Measurements from ENCODE around the gene AGBL5. TPM values are rescaled to one million over a fixed set of nuclear protein-coding genes. Genes with fewer than 3 reads are reported as not detected.
A peak's percentile ranks its signal among the peaks of the same experiment; 100 is the strongest.

AGBL5 gene
- total and polyA plus RNA-seq, 9 of the 15 experiments (the other 6 are each of a cell fraction or from before 2014, with no cell fraction given): 3.3 to 52.7 (median 26.2) TPM

DNA sequence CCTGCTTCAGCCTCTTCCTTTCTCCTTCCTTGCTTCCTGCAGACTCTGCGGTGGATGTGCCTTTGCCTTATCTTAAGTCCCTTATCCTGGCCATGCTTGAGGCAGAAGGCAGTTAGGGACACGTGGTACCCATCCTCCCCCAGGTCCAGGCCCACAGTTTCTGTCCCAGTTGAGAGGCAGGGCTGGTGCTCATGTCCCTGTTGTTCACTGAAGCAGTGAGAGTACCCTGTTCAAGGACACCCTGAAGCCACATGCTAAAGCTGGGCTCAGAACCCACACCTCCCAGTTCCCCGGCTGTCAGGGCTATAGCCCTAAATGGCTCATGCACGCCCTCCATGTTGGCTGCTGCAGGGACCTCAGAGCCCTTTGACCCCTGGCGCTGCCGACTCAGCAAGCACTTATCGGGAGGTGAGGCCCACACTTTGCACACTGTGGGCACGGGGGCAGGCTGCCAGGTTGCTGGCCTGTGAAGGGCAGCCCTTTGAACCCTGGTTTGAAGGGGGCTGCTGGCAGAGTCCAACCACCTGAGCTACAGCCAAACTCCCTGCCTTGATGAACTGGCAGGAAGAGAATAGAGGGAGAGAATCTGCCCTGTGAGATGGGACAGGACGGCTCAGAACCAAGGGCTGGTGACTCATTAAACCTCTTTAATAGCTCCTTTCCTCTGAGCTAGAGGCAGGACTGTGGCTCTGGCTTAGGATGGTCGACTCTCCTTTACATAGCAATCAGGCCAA is 41.4 kb downstream of the AGBL5 start (continued):
- TF ChIP-seq TEAD4 (IDR thresholded peaks at IDR 0.05; ENCODE audit: low read length) (peak; percentile 62), TEAD4 (CRISPR knock-in tag; IDR thresholded peaks at IDR 0.05; ENCODE audit: borderline replicate concordance) (no peak), MTA3 (IDR thresholded peaks at IDR 0.05; ENCODE audit: borderline replicate concordance) (0 out of 2 replicates have a peak, but pooled peaks have one; percentile 66), ETV6 (IDR thresholded peaks at IDR 0.05; ENCODE audit: borderline replicate concordance in 1 of 2, low read depth in 2 of 2, low read length in 1 of 2) (peak; percentile 18 to 20; a peak in 2 of 4 replicates), ETV6 (CRISPR knock-in tag; IDR thresholded peaks at IDR 0.05; ENCODE audit: borderline replicate concordance) (no peak), NRF1 (conservative IDR thresholded peaks at IDR 0.05 in 1 of 2, IDR thresholded peaks at IDR 0.05 in 1 of 2) (peak; percentile 11 to 26; a peak in 1 of 4 replicates), FOXA1 (IDR thresholded peaks at IDR 0.05; ENCODE audit: borderline replicate concordance) (no peak), CBFA2T3 (IDR thresholded peaks at IDR 0.05) (peak; percentile 86), CBFA2T2 (conservative IDR thresholded peaks at IDR 0.05) (peak; percentile 73), CBX5 (IDR thresholded peaks at IDR 0.05; ENCODE audit: borderline replicate concordance, low read depth) (no peak), NR4A1 (CRISPR knock-in tag; IDR thresholded peaks at IDR 0.05) (peak; percentile 41; the same call in 1 of the 2 replicates), NR4A1 (tag; IDR thresholded peaks at IDR 0.05) (peak; percentile 88), GABPA (tag; conservative IDR thresholded peaks at IDR 0.05; ENCODE audit: low read depth) (peak; percentile 29; the same call in 1 of the 2 replicates), E2F3 (CRISPR knock-in tag; IDR thresholded peaks at IDR 0.05) (peak; percentile 56), CTBP1 (IDR thresholded peaks at IDR 0.05; ENCODE audit: borderline replicate concordance) (peak; percentile 98), TEAD1 (CRISPR knock-in tag; IDR thresholded peaks at IDR 0.05) (peak in 1 of 2 experiments; percentile 67; a peak in 1 of 4 replicates), L3MBTL2 (IDR thresholded peaks at IDR 0.05) (peak; percentile 96), BRD9 (IDR thresholded peaks at IDR 0.05; ENCODE audit: low read depth, partially characterized antibody) (peak; percentile 24), KAT7 (CRISPR knock-in tag; IDR thresholded peaks at IDR 0.05; ENCODE audit: borderline replicate concordance) (peak; percentile 63; the same call in 1 of the 2 replicates)
- TF ChIP-seq, protein P1, sequence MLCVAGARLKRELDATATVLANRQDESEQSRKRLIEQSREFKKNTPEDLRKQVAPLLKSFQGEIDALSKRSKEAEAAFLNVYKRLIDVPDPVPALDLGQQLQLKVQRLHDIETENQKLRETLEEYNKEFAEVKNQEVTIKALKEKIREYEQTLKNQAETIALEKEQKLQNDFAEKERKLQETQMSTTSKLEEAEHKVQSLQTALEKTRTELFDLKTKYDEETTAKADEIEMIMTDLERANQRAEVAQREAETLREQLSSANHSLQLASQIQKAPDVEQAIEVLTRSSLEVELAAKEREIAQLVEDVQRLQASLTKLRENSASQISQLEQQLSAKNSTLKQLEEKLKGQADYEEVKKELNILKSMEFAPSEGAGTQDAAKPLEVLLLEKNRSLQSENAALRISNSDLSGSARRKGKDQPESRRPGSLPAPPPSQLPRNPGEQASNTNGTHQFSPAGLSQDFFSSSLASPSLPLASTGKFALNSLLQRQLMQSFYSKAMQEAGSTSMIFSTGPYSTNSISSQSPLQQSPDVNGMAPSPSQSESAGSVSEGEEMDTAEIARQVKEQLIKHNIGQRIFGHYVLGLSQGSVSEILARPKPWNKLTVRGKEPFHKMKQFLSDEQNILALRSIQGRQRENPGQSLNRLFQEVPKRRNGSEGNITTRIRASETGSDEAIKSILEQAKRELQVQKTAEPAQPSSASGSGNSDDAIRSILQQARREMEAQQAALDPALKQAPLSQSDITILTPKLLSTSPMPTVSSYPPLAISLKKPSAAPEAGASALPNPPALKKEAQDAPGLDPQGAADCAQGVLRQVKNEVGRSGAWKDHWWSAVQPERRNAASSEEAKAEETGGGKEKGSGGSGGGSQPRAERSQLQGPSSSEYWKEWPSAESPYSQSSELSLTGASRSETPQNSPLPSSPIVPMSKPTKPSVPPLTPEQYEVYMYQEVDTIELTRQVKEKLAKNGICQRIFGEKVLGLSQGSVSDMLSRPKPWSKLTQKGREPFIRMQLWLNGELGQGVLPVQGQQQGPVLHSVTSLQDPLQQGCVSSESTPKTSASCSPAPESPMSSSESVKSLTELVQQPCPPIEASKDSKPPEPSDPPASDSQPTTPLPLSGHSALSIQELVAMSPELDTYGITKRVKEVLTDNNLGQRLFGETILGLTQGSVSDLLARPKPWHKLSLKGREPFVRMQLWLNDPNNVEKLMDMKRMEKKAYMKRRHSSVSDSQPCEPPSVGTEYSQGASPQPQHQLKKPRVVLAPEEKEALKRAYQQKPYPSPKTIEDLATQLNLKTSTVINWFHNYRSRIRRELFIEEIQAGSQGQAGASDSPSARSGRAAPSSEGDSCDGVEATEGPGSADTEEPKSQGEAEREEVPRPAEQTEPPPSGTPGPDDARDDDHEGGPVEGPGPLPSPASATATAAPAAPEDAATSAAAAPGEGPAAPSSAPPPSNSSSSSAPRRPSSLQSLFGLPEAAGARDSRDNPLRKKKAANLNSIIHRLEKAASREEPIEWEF (CRISPR knock-in tag; IDR thresholded peaks at IDR 0.05): peak; percentile 79
- TF ChIP-seq, protein P2, sequence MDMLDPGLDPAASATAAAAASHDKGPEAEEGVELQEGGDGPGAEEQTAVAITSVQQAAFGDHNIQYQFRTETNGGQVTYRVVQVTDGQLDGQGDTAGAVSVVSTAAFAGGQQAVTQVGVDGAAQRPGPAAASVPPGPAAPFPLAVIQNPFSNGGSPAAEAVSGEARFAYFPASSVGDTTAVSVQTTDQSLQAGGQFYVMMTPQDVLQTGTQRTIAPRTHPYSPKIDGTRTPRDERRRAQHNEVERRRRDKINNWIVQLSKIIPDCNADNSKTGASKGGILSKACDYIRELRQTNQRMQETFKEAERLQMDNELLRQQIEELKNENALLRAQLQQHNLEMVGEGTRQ (CRISPR knock-in tag; IDR thresholded peaks at IDR 0.05): peak; percentile 88
- TF ChIP-seq, protein P3, sequence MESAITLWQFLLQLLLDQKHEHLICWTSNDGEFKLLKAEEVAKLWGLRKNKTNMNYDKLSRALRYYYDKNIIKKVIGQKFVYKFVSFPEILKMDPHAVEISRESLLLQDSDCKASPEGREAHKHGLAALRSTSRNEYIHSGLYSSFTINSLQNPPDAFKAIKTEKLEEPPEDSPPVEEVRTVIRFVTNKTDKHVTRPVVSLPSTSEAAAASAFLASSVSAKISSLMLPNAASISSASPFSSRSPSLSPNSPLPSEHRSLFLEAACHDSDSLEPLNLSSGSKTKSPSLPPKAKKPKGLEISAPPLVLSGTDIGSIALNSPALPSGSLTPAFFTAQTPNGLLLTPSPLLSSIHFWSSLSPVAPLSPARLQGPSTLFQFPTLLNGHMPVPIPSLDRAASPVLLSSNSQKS (CRISPR knock-in tag; IDR thresholded peaks at IDR 0.05): no peak
